Neural progenitor cell (in vitro differentiated cells): ENCODE results near the gene PEAK3. TPM values are rescaled to one million over a fixed set of nuclear protein-coding genes. Genes with fewer than 3 reads are reported as not detected.

ENCODE experiments used
- DNase-seq: peaks from one replicate; pipeline ENCODE4 v3.0.0-alpha.2; 2016; ENCODE audit warnings: low spot score
- H2AFZ ChIP-seq: fragments of 200-600 bp; sonication (generic); replicated peaks from 2 replicates; pipeline ENCODE4 v1.6.1; 2016; ENCODE audit warnings: antibody characterized with exemption
- H3F3A ChIP-seq: fragments of 200-600 bp; sonication (generic); 2 replicates; pipeline ENCODE4 v1.6.1; 2016; ENCODE audit warnings: antibody characterized with exemption, low read depth
- H3K27ac ChIP-seq: fragments of 200-600 bp; sonication (generic); 2 replicates; pipeline ENCODE4 v1.5.1; 2016; ENCODE audit warnings: mild to moderate bottlenecking
- H3K27me3 ChIP-seq: fragments of 200-600 bp; sonication (generic); 2 replicates; pipeline ENCODE4 v1.6.1; 2016; ENCODE audit warnings: mild to moderate bottlenecking, moderate library complexity
- H3K36me3 ChIP-seq: fragments of 200-600 bp; sonication (generic); 2 replicates; pipeline ENCODE4 v1.5.1; 2016
- H3K4me1 ChIP-seq: fragments of 200-600 bp; sonication (generic); 2 replicates; pipeline ENCODE4 v1.6.1; 2016; ENCODE audit warnings: mixed run types
- H3K4me2 ChIP-seq: fragments of 200-600 bp; sonication (generic); 2 replicates; pipeline ENCODE4 v1.6.1; 2016
- H3K4me3 ChIP-seq: fragments of 200-600 bp; sonication (generic); 2 replicates; pipeline ENCODE4 v1.5.1; 2016
- H3K79me2 ChIP-seq: fragments of 200-600 bp; sonication (generic); 2 replicates; pipeline ENCODE4 v1.6.1; 2016; ENCODE audit warnings: low read depth
- H3K9ac ChIP-seq: fragments of 200-600 bp; sonication (generic); 2 replicates; pipeline ENCODE4 v1.6.1; 2016
- H3K9me3 ChIP-seq: fragments of 200-600 bp; sonication (generic); 2 replicates; pipeline ENCODE4 v1.5.1; 2016; ENCODE audit warnings: low read depth
- H4K20me1 ChIP-seq: fragments of 200-600 bp; sonication (generic); 2 replicates; pipeline ENCODE4 v1.6.1; 2016; ENCODE audit warnings: low read depth
- H3K27ac Mint-ChIP-seq: 3 replicates; pipeline ENCODE4 v1.8.0; 2021; ENCODE audit warnings: mixed read lengths
- H3K27me3 Mint-ChIP-seq: 2 replicates; pipeline ENCODE4 v1.8.0; 2022; ENCODE audit warnings: low read depth, mild to moderate bottlenecking, inconsistent platforms, moderate library complexity, mixed read lengths; ENCODE audit not compliant: insufficient read depth
- H3K36me3 Mint-ChIP-seq: 3 replicates; pipeline ENCODE4 v1.8.0; 2021; ENCODE audit warnings: mixed read lengths
- H3K4me1 Mint-ChIP-seq: 3 replicates; pipeline ENCODE4 v1.8.0; 2021; ENCODE audit warnings: mixed read lengths
- H3K4me3 Mint-ChIP-seq: 3 replicates; pipeline ENCODE4 v1.8.0; 2021; ENCODE audit warnings: mild to moderate bottlenecking, moderate library complexity, mixed read lengths
- H3K9me3 Mint-ChIP-seq: 3 replicates; pipeline ENCODE4 v1.8.0; 2020; ENCODE audit warnings: mixed read lengths
- CTCF ChIP-seq: fragments of 200-600 bp; sonication (generic); IDR thresholded peaks from 2 replicates; pipeline ENCODE4 v1.5.1; 2017; ENCODE audit warnings: antibody characterized with exemption, mild to moderate bottlenecking
- EZH2 ChIP-seq: fragments of 200-600 bp; sonication (generic); IDR thresholded peaks from 2 replicates; pipeline ENCODE4 v1.6.1; 2017; ENCODE audit warnings: antibody characterized with exemption, mild to moderate bottlenecking, moderate library complexity
- EZH2phosphoT487 ChIP-seq: fragments of 200-600 bp; sonication (generic); IDR thresholded peaks from 2 replicates; pipeline ENCODE4 v1.6.1; 2017; ENCODE audit warnings: antibody characterized with exemption
- total RNA-seq: library from RNA; depleted of rRNA; stranded (reverse); fragments of >200 nt; gene quantifications from 2 replicates; pipeline ENCODE4 v1.2.3, GENCODE V29; 2015; ENCODE audit warnings: low replicate concordance

The PEAK3 gene
- total RNA-seq, 1 donor from 2014 or later = not detected

GRCh38 chr19:2296141-2296540, 14.2 kb upstream of the PEAK3 start:
- peaks cover 54% of the 10 kb centered on the region for H3K27me3 ChIP-seq
- no peaks in the 10 kb centered on the region for H3K9me3 ChIP-seq
- no peak overlapping the region for H3K4me3 Mint-ChIP-seq
- peaks cover 3% of the 10 kb centered on the region for H3K4me1 ChIP-seq
- peaks cover 12% of the 10 kb centered on the region for H3F3A ChIP-seq
- H3K27ac Mint-ChIP-seq = no peak overlapping the region
- peaks cover 11% of the 10 kb centered on the region for H4K20me1 ChIP-seq
- no peaks in the 10 kb centered on the region for H3K36me3 Mint-ChIP-seq
- peaks cover 14% of the 10 kb centered on the region for H3K4me1 Mint-ChIP-seq
- no peaks in the 10 kb centered on the region for H3K36me3 ChIP-seq
- TF ChIP-seq CTCF (no peak), EZH2phosphoT487 (no peak), EZH2 (no peak)
- no peak overlapping the region for H3K4me3 ChIP-seq
- H3K79me2 ChIP-seq = no peaks in the 10 kb centered on the region
- no peak overlapping the region for H3K4me2 ChIP-seq
- H3K27me3 Mint-ChIP-seq = peaks cover 34% of the 10 kb centered on the region
- H2AFZ ChIP-seq = no peak overlapping the region
- H3K9ac ChIP-seq = no peak overlapping the region
- DNase-seq = no peak
- no peak overlapping the region for H3K27ac ChIP-seq
- H3K9me3 Mint-ChIP-seq = no peaks in the 10 kb centered on the region

- Mint-ChIP-seq H3K4me1 (peaks cover 9% of the 10 kb centered on the region), H3K27me3 (peaks cover 42% of the 10 kb centered on the region), H3K9me3 (no peaks in the 10 kb centered on the region), H3K27ac (no peak overlapping the region), H3K36me3 (no peaks in the 10 kb centered on the region), H3K4me3 (peak overlapping the region; percentile 17)
- H3K9ac ChIP-seq = no peak overlapping the region
- H3F3A ChIP-seq = peaks cover 20% of the 10 kb centered on the region
- no peak overlapping the region for H3K4me2 ChIP-seq
- peaks cover 14% of the 10 kb centered on the region for H3K4me1 ChIP-seq
- H3K4me3 ChIP-seq = no peak overlapping the region
- H4K20me1 ChIP-seq = peaks cover 24% of the 10 kb centered on the region
- no peak for DNase-seq
- no peak for TF ChIP-seq CTCF
- no peak for TF ChIP-seq EZH2
- TF ChIP-seq EZH2phosphoT487 = no peak
- no peak overlapping the region for H3K27ac ChIP-seq
- no peaks in the 10 kb centered on the region for H3K79me2 ChIP-seq
- no peaks in the 10 kb centered on the region for H3K9me3 ChIP-seq
- no peaks in the 10 kb centered on the region for H3K36me3 ChIP-seq
- no peak overlapping the region for H2AFZ ChIP-seq
- peaks cover 67% of the 10 kb centered on the region for H3K27me3 ChIP-seq
Measured at GRCh38 chr19:2294687-2295335, 12.8 kb upstream of the PEAK3 start.

- peaks cover 66% of the 10 kb centered on the region for H3K27me3 Mint-ChIP-seq
- H4K20me1 ChIP-seq = peaks cover 40% of the 10 kb centered on the region
- DNase-seq = peak; percentile 92
- no peaks in the 10 kb centered on the region for H3K9me3 ChIP-seq
- peaks cover 19% of the 10 kb centered on the region for H3K4me1 Mint-ChIP-seq
- TF ChIP-seq EZH2 (peak; percentile 88), EZH2phosphoT487 (peak; percentile 77), CTCF (peak; percentile 41)
- peaks cover 7% of the 10 kb centered on the region for H3K36me3 Mint-ChIP-seq
- no peaks in the 10 kb centered on the region for H3K36me3 ChIP-seq
- H3F3A ChIP-seq = peaks cover 23% of the 10 kb centered on the region
- H3K4me2 ChIP-seq = peak overlapping the region; percentile 73
- H3K27ac Mint-ChIP-seq = no peak overlapping the region
- no peak overlapping the region for H3K9ac ChIP-seq
- peaks cover 100% of the 10 kb centered on the region for H3K27me3 ChIP-seq
- no peak overlapping the region for H3K27ac ChIP-seq
- H3K9me3 Mint-ChIP-seq = peaks cover 3% of the 10 kb centered on the region
- H3K4me3 Mint-ChIP-seq = peak overlapping the region; percentile 58
- H3K79me2 ChIP-seq = no peaks in the 10 kb centered on the region
- peak overlapping the region; percentile 34 for H3K4me3 ChIP-seq
- peaks cover 15% of the 10 kb centered on the region for H3K4me1 ChIP-seq
- H2AFZ ChIP-seq = peak overlapping the region; percentile 36
Measured at GRCh38 chr19:2291185-2291751, 9.3 kb upstream of the PEAK3 start.
